ENCODE results near the gene ARMC6. TPM values are rescaled to one million over a fixed set of nuclear protein-coding genes. Genes with fewer than 3 reads are reported as not detected.

Gene ARMC6
- total RNA-seq, 3 donors from 2014 or later (not counting 1 experiment from before 2014, with no cell fraction given), result 19.3 to 21.2 (median 21.0) TPM

- Histone ChIP-seq H3K4me3 (ENCODE audit: low read length) (no peak overlapping the region), H3K4me1 (ENCODE audit: control insufficient read depth, insufficient read depth, low read length) (peaks cover 3% of the 10 kb centered on the region), H3K9me3 (ENCODE audit: control insufficient read depth, insufficient read depth, low read length) (no peaks in the 10 kb centered on the region), H3K27me3 (ENCODE audit: control insufficient read depth, insufficient read depth, low read length) (peaks cover 5% of the 10 kb centered on the region), H3K36me3 (ENCODE audit: control insufficient read depth, insufficient read depth, low read length) (peaks cover 39% of the 10 kb centered on the region), H3K27ac (ENCODE audit: low read length) (no peak overlapping the region)
- H3K27ac Mint-ChIP-seq, result no peak overlapping the region
- no peak for DNase-seq
- TF ChIP-seq, protein P1, sequence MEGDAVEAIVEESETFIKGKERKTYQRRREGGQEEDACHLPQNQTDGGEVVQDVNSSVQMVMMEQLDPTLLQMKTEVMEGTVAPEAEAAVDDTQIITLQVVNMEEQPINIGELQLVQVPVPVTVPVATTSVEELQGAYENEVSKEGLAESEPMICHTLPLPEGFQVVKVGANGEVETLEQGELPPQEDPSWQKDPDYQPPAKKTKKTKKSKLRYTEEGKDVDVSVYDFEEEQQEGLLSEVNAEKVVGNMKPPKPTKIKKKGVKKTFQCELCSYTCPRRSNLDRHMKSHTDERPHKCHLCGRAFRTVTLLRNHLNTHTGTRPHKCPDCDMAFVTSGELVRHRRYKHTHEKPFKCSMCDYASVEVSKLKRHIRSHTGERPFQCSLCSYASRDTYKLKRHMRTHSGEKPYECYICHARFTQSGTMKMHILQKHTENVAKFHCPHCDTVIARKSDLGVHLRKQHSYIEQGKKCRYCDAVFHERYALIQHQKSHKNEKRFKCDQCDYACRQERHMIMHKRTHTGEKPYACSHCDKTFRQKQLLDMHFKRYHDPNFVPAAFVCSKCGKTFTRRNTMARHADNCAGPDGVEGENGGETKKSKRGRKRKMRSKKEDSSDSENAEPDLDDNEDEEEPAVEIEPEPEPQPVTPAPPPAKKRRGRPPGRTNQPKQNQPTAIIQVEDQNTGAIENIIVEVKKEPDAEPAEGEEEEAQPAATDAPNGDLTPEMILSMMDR (IDR thresholded peaks at IDR 0.05), result no peak
- no peak overlapping the region for H3K4me3 Mint-ChIP-seq
- ATAC-seq, result no peak
- H3K4me1 Mint-ChIP-seq, result no peaks in the 10 kb centered on the region
- H3K36me3 Mint-ChIP-seq, result peaks cover 9% of the 10 kb centered on the region
- 99% methylated on average over 11 of the region's 14 CpGs for WGBS (ENCODE audit: insufficient coverage)
- intact Hi-C loops (cut with micrococcal nuclease), result no loop called here
- H3K27me3 Mint-ChIP-seq (ENCODE audit: low read depth in 2 of 2), result no peaks in the 10 kb centered on the region
- H3K9me3 Mint-ChIP-seq, result no peaks in the 10 kb centered on the region
Measured at GRCh38 chr19:18991468-18991867, 41.9 kb upstream of the ARMC6 start.

DNA sequence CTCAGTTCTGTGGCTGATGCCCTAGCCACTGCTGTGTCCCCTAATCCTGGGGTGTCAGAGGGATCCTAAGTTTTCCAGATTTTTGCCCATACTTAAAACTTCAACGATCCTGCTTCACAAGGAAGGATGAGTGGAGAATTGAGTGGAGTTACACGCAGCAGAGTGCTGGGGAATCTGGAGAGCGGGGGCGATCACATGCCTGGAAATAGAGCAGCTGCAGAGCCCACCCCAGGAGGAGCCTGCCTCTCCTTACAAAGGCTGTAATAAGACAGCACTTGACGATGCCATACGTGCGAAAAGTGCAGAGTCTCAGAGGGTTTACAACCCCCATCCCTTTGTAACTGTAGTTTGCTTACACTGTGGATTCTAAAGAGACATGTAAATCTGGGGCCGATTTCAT, 40.7 kb upstream of the ARMC6 start:
- intact Hi-C loops (cut with micrococcal nuclease), result no loop called here
- no peak overlapping the region for H3K27ac ChIP-seq (ENCODE audit: low read length)
- no peaks in the 10 kb centered on the region for H3K9me3 ChIP-seq (ENCODE audit: control insufficient read depth, insufficient read depth, low read length)
- Mint-ChIP-seq H3K27me3 (ENCODE audit: low read depth in 2 of 2) (no peaks in the 10 kb centered on the region), H3K36me3 (peaks cover 9% of the 10 kb centered on the region), H3K9me3 (no peaks in the 10 kb centered on the region), H3K4me3 (no peak overlapping the region), H3K27ac (no peak overlapping the region), H3K4me1 (no peaks in the 10 kb centered on the region)
- H3K27me3 ChIP-seq (ENCODE audit: control insufficient read depth, insufficient read depth, low read length), result peaks cover under 1% of the 10 kb centered on the region
- no peak for DNase-seq
- TF ChIP-seq, protein P1 (IDR thresholded peaks at IDR 0.05), result no peak
- H3K36me3 ChIP-seq (ENCODE audit: control insufficient read depth, insufficient read depth, low read length), result peaks cover 43% of the 10 kb centered on the region
- no peak overlapping the region for H3K4me3 ChIP-seq (ENCODE audit: low read length)
- no peaks in the 10 kb centered on the region for H3K4me1 ChIP-seq (ENCODE audit: control insufficient read depth, insufficient read depth, low read length)
- WGBS (ENCODE audit: insufficient coverage), result 98% methylated on average over 8 of the region's 8 CpGs
- ATAC-seq, result no peak

DNA sequence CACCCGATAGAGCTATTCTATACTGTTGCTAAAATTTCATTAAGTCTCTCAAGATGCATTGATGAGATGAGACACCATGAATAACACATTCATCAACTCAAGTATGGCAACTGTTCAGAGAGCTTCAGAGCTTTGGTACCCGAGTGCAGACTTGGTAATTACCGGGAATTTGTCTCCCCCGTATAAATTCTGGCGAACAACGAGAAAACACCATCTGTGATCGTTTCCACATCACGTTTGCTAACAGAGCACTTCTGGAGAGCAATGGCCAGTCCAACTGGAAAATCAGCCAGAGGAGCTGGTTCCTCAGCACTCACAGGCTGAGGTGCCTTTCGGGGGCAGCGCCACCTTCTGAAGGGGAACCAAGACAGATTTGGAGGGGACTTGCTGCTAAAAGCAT, 40.3 kb upstream of the ARMC6 start:
- Histone ChIP-seq H3K9me3 (ENCODE audit: control insufficient read depth, insufficient read depth, low read length) (no peaks in the 10 kb centered on the region), H3K4me1 (ENCODE audit: control insufficient read depth, insufficient read depth, low read length) (no peaks in the 10 kb centered on the region), H3K36me3 (ENCODE audit: control insufficient read depth, insufficient read depth, low read length) (peaks cover 43% of the 10 kb centered on the region), H3K27me3 (ENCODE audit: control insufficient read depth, insufficient read depth, low read length) (no peaks in the 10 kb centered on the region), H3K27ac (ENCODE audit: low read length) (no peak overlapping the region), H3K4me3 (ENCODE audit: low read length) (no peak overlapping the region)
- Mint-ChIP-seq H3K27ac (peak overlapping the region in 1 of 2 donors; percentile 45), H3K36me3 (peaks cover 9% of the 10 kb centered on the region), H3K4me1 (peaks cover 0 to 1% of the 10 kb centered on the region in 2 donors), H3K9me3 (no peaks in the 10 kb centered on the region), H3K4me3 (no peak overlapping the region), H3K27me3 (ENCODE audit: low read depth in 2 of 2) (no peaks in the 10 kb centered on the region)
- intact Hi-C loops (cut with micrococcal nuclease), result no loop called here
- DNase-seq (no peak), ATAC-seq (no peak)
- 98% methylated on average over 10 of the region's 10 CpGs for WGBS (ENCODE audit: insufficient coverage)
- TF ChIP-seq, protein P1 (IDR thresholded peaks at IDR 0.05), result no peak

DNA sequence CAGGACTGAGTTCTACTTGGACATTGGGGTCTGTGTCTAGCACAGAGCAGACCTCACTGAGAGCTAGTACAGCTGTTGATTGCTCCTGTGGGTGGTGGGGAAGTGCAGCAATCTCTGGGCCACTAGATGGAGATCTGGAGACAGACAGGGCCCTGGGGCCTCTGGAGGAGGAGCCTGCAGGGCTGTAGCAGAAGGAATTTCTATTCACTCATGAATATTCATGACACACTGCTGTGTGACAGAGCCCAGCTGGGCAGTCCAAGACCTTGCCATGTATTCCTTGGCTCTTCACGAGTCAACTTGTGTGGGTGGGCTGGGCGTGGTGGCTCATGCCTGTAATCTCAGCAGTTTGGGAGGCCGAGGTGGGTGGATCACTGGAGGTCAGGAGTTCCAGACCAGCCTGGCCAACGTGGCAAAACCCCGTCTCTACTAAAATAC, 37.6 kb upstream of the ARMC6 start:
- Mint-ChIP-seq H3K27ac (no peak overlapping the region), H3K36me3 (peaks cover 9% of the 10 kb centered on the region), H3K27me3 (ENCODE audit: low read depth in 2 of 2) (no peaks in the 10 kb centered on the region), H3K4me3 (no peak overlapping the region), H3K9me3 (no peaks in the 10 kb centered on the region), H3K4me1 (peaks cover 22 to 23% of the 10 kb centered on the region in 2 donors)
- no peaks in the 10 kb centered on the region for H3K27me3 ChIP-seq (ENCODE audit: control insufficient read depth, insufficient read depth, low read length)
- H3K4me1 ChIP-seq (ENCODE audit: control insufficient read depth, insufficient read depth, low read length), result peaks cover 21% of the 10 kb centered on the region
- TF ChIP-seq, protein P1 (IDR thresholded peaks at IDR 0.05), result no peak
- ATAC-seq (peak in 2 of 3 donors; percentile 71 to 75), DNase-seq (peak in 1 of 2 donors; percentile 23)
- intact Hi-C loops (cut with micrococcal nuclease), result no loop called here
- no peak overlapping the region for H3K27ac ChIP-seq (ENCODE audit: low read length)
- peaks cover 50% of the 10 kb centered on the region for H3K36me3 ChIP-seq (ENCODE audit: control insufficient read depth, insufficient read depth, low read length)
- no peak overlapping the region for H3K4me3 ChIP-seq (ENCODE audit: low read length)
- H3K9me3 ChIP-seq (ENCODE audit: control insufficient read depth, insufficient read depth, low read length), result no peaks in the 10 kb centered on the region
- 96% methylated on average over 5 of the region's 5 CpGs for WGBS (ENCODE audit: insufficient coverage)
